ENCODE measurements around the gene CKS1B. TPM values are rescaled to one million over a fixed set of nuclear protein-coding genes. Genes with fewer than 3 reads are reported as not detected.

Gene CKS1B
- polyA plus RNA-seq, 2 of the 4 experiments (the other 2 are of a cell fraction): 356 to 725 TPM

DNA sequence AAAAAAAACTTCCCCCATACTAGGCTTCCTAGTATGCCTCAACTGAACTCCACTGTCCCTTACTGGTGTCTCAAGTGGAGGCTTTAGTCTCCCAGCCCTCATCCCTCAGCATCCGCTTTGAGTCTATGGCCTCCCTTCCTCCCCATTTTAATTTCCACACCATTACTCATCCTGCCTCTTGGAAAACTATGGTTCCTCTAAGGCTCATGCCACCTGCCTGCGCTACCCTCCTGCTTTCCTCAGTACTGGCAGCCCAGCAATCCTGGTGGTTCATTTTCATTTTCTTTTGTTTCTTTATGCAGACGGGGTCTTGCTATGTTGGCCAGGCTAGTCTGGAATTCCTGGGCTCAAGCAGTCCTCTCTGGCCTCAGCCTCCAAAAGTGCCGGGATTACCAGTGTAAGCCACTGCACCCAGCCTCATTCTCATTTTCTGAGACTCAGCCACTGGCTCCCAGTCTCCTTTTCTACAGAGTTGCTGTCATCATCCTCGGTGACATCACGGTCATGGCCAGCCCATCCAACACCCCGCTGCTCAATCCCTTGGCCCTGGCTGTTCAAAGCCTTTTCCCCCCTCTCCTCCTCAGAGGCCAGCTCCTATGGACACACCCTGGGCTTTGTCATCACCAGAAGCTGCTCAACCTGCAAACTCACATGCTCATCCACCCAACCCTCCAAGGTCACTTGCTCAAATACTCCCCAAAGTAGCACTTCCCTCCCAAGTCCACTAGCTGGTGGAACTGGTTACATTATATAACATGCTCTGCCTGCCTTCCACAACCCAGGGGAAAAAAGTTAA is 35.7 kb upstream of the CKS1B start:
- no peak for FAIRE-seq
- no peak for ATAC-seq
- peak in 1 of 2 experiments; percentile 35 for DNase-seq (ENCODE audit: low read depth in 1 of 2, low spot score in 1 of 2)
- TF ChIP-seq HOXB5 (CRISPR knock-in tag; IDR thresholded peaks at IDR 0.05): no peak
- no peak for TF ChIP-seq NFE2L2 (conservative IDR thresholded peaks at IDR 0.05; ENCODE audit: low read length)
- TF ChIP-seq, protein P1, sequence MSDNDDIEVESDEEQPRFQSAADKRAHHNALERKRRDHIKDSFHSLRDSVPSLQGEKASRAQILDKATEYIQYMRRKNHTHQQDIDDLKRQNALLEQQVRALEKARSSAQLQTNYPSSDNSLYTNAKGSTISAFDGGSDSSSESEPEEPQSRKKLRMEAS (IDR thresholded peaks at IDR 0.05): no peak
- no peak for TF ChIP-seq CBX2 (IDR thresholded peaks at IDR 0.05; ENCODE audit: borderline replicate concordance, low read depth)
- TF ChIP-seq, protein P2, sequence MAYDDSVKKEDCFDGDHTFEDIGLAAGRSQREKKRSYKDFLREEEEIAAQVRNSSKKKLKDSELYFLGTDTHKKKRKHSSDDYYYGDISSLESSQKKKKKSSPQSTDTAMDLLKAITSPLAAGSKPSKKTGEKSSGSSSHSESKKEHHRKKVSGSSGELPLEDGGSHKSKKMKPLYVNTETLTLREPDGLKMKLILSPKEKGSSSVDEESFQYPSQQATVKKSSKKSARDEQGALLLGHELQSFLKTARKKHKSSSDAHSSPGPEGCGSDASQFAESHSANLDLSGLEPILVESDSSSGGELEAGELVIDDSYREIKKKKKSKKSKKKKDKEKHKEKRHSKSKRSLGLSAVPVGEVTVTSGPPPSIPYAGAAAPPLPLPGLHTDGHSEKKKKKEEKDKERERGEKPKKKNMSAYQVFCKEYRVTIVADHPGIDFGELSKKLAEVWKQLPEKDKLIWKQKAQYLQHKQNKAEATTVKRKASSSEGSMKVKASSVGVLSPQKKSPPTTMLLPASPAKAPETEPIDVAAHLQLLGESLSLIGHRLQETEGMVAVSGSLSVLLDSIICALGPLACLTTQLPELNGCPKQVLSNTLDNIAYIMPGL (CRISPR knock-in tag; IDR thresholded peaks at IDR 0.05; ENCODE audit: borderline replicate concordance): no peak
- TF ChIP-seq RCOR1 (IDR thresholded peaks at IDR 0.05; ENCODE audit: low read depth, low read length): no peak
- TF ChIP-seq RAD21 (conservative IDR thresholded peaks at IDR 0.05 in 1 of 2, IDR thresholded peaks at IDR 0.05 in 1 of 2): no peak
- TF ChIP-seq KDM5A (IDR thresholded peaks at IDR 0.05): no peak
- TF ChIP-seq JUN (IDR thresholded peaks at IDR 0.05): no peak
- TF ChIP-seq CHD4 (IDR thresholded peaks at IDR 0.05; ENCODE audit: borderline replicate concordance): no peak
- TF ChIP-seq EHF (CRISPR knock-in tag; IDR thresholded peaks at IDR 0.05): no peak
- TF ChIP-seq, protein P3, sequence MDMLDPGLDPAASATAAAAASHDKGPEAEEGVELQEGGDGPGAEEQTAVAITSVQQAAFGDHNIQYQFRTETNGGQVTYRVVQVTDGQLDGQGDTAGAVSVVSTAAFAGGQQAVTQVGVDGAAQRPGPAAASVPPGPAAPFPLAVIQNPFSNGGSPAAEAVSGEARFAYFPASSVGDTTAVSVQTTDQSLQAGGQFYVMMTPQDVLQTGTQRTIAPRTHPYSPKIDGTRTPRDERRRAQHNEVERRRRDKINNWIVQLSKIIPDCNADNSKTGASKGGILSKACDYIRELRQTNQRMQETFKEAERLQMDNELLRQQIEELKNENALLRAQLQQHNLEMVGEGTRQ (IDR thresholded peaks at IDR 0.05): no peak
- TF ChIP-seq ESRRA (IDR thresholded peaks at IDR 0.05; ENCODE audit: borderline replicate concordance, low read length): no peak
- TF ChIP-seq FOSL2 (IDR thresholded peaks at IDR 0.05): no peak
- no peak for TF ChIP-seq FOSL2 (CRISPR knock-in tag; IDR thresholded peaks at IDR 0.05)
- Histone ChIP-seq H3K4me3 (no peak overlapping the region), H3K9me3 (no peaks in the 10 kb centered on the region), H3K27ac (no peak overlapping the region), H3K4me1 (peaks cover 13% of the 10 kb centered on the region; the same call in 2 of the 3 replicates), H3K4me2 (no peak overlapping the region)
- CTCF ChIA-PET: interaction anchor here (0.7 to 4.3 kb wide), 9 partner anchors 8 to 1262 kb away, joined by 3 to 20 read pairs (median 4); partner anchors contain the start of genes PBXIP1 and PYGO2
- 93% methylated on average over 7 of the region's 7 CpGs for WGBS (ENCODE audit: missing lambda C conversion rate)
- POLR2A ChIA-PET: no interaction called here

DNA sequence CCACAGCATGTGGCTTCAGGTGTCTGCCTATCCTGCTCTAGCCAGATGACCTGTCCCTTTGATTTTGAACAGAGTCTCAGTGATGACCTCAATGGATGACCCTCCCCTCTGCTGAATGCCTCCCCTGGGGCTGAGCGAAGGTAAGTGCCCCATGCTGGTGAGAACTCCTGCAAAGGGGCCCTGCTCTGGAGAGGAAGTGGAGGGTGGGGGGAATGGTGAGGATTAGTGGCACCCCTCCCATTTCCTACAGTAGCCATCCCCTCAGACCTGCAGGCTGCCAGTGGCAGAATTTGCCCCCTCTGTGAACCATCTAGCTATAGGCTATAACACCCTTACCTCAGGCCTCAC is 34.3 kb upstream of the CKS1B start:
- Histone ChIP-seq H3K4me2 (no peak overlapping the region), H3K4me3 (no peak overlapping the region), H3K27ac (no peak overlapping the region), H3K9me3 (no peaks in the 10 kb centered on the region), H3K4me1 (peaks cover 13% of the 10 kb centered on the region; the same call in 2 of the 3 replicates)
- FAIRE-seq (no peak), DNase-seq (ENCODE audit: low read depth in 1 of 2, low spot score in 1 of 2) (no peak), ATAC-seq (no peak)
- ChIA-PET POLR2A (no interaction called here), CTCF (interaction anchor here (0.7 to 1.4 kb wide), 7 partner anchors 8 to 682 kb away, joined by 3 to 4 read pairs (median 3); no protein-coding TSS in a partner anchor)
- TF ChIP-seq EHMT2 (IDR thresholded peaks at IDR 0.05; ENCODE audit: low read depth) (no peak), SMC3 (IDR thresholded peaks at IDR 0.05) (no peak), KDM1A (IDR thresholded peaks at IDR 0.05; ENCODE audit: low read depth) (no peak)
- TF ChIP-seq, protein P2 (CRISPR knock-in tag; IDR thresholded peaks at IDR 0.05; ENCODE audit: borderline replicate concordance): no peak
- 88% methylated on average over 1 of the region's 1 CpG for WGBS (ENCODE audit: missing lambda C conversion rate)
